Activated CD4-positive, alpha-beta T cell treated with anti-CD3 and anti-CD28 coated beads, Interleukin-2, amount 50 U/mL, for 4 hours (primary cell): ENCODE results near the gene GALNS.
A peak's percentile ranks its signal among the peaks of the same experiment; 100 is the strongest.
"Not testable (repeated sequence)": the region's sequence is repeated elsewhere in the genome, so short reads cannot be mapped to it uniquely, and the experiment has no call there.

Experiments
- DNase-seq, 2 experiments: peaks; one replicate each; pipeline ENCODE4 v3.0.0-alpha.2; 2020

Gene GALNS, protein sequence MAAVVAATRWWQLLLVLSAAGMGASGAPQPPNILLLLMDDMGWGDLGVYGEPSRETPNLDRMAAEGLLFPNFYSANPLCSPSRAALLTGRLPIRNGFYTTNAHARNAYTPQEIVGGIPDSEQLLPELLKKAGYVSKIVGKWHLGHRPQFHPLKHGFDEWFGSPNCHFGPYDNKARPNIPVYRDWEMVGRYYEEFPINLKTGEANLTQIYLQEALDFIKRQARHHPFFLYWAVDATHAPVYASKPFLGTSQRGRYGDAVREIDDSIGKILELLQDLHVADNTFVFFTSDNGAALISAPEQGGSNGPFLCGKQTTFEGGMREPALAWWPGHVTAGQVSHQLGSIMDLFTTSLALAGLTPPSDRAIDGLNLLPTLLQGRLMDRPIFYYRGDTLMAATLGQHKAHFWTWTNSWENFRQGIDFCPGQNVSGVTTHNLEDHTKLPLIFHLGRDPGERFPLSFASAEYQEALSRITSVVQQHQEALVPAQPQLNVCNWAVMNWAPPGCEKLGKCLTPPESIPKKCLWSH

DNA sequence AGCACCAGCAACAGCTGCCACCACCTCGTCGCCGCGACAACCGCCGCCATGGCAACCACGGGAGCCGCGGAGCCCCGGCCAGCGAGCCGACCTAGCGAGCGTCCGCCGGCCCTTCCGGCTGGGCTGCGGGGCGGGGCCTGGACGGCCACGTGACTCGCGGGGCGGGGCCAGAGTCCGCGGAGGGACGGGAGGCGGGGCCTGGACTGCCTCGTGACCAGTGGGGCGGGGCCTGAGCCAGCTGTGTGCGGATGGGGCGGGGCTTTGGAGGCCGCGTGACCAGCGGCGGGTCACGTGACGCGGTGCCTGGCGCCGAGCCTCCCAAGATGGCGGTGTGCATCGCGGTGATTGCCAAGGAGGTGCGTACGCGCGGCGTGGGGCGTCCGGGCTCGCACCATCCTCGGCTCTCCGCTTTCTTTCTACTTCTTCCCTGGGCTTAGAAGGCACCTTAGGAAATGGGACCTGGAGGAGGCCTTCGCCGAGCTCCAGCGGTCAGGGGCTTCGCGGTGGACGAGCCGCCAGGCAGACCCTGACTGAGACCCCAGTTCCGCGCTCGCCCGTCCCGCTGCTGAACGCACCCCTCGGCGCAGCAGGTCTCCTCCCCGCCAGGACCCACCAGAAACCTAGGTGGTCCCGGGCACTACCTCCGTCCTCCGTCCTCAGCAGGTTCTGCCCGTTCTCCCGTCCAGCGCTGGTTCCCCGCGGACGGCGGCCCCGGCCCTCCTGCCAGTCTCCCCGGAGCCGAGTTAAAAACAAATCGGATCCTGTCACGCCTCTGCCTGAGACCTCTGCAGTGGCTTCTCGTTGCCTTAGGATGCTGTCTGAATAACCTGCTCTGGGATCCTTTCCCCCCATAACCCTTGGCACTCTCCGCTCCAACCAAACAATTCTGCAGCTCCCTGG, at the start of gene GALNS, which contains the start of gene TRAPPC2L:
Gene GALNS (minus strand): TSS at position 120 of the 900 bp plus-strand sequence. CDS start 70 bp downstream, at position 50.
Gene TRAPPC2L (plus strand): TSS at position 300 of the 900 bp plus-strand sequence. CDS start 24 bp downstream, at position 324.
- peak; percentile 98 for DNase-seq

DNA sequence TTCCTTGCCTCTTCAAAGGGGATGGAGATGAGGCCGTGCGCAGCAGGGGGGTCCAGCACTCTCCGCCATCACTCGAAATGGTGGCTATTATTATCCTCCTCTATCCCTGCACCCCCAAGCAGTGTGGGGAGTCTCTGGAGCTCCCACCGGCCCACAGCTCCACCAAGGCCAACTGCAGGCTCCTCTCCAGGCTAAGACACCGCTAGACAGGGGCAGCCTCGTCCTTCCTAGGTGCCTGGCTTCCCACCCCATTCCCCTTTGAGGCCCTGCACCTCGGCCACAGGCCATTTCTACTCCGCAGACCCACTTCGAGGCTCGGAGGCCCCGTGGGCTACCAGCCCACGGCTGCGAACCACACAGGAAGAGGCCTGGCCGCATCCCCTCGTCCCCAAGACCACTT, 49.3 kb upstream of the GALNS start:
- DNase-seq, result no peak

DNA sequence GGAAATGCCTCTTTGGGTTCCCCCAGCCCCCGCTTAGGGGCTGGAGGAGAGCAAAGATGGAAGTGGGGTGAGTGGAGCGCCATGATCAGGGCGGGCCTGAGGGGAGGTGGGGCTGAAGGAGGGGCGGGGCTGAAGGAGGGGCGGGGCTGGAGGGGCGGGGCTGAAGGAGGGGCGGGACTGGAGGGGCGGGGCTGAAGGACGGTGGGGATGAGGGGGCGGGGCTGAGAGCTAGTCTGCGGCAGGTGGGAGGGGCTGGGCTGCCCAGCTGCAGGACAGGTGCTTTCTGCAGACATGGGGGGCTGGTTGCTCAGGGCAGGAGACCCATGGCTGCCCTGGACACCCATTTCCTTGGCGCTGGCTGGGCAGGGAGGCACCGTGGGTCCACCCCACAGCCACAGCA, 48.8 kb upstream of the GALNS start:
- no peak for DNase-seq

DNA sequence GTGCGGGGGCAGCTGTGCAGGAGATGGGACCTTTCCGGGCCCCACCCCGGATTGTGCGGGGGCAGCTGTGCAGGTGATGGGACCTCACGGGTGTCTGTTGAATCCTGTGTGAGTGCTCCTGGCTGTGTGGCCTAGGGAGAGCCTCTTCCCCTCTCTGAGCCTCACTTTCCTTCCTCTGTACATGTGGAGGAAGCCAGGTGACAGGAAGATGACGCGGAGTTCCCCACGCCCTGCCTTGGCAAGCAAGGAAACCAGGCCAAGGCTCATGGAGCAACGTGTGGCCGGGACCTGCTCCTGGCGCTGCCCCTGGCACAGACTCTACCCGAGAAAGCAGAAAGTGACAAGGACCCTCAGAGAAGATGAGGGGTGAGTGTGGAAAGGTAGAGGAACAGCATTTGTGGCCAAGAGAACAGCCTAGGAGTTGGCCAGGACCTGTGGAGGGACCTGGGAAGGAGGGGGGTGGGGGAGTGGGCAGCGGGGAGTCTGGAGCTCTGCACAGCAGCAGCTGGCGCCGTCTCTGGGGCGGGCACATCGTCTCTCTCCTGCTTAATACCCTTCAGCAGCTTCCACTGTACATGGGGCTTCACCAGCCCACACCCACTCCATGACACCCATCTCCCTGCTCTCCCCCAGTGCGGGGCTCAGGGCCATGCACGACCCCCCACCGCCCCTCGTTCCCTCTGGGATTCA, 48.1 kb upstream of the GALNS start:
- DNase-seq, result no peak

DNA sequence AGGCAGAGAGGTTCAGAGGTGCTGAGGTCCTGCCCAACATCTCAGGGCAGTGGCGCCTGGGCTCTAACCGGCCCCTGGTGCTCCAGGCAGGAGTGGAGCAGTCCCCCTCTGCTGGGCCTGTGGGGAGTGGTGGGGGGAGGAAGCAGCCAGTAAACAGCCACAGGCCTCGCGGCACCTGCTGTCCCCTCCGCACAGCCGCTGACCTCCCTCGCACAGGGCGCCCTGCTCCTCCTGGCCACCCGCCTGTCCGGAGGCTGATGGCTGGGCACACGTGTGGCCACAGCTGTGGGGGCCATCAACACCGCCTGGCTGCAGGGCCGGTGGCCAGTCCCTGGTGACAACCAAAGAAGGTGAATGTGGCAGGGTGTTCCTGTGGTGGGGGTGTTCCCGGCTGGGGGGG, 46.5 kb upstream of the GALNS start:
- DNase-seq, result no peak

DNA sequence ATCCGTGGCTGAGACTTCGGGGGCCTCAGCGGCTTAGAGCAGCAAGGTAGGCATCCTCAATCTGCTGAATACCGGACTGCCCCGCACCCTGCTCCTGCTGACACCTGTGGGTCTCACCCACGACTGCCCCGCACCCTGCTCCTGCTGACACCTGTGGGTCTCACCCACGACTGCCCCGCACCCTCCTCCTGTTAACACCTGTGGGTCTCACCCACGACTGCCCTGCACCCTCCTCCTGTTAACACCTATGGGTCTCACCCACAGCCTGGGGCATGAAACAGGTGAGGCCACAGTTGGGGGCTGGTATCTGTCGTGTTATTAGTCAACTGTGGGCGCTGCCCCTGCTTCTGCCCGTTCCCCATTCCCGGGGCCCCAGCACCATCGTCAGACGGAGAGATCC, 46.0 kb upstream of the GALNS start:
- DNase-seq, result no peak

DNA sequence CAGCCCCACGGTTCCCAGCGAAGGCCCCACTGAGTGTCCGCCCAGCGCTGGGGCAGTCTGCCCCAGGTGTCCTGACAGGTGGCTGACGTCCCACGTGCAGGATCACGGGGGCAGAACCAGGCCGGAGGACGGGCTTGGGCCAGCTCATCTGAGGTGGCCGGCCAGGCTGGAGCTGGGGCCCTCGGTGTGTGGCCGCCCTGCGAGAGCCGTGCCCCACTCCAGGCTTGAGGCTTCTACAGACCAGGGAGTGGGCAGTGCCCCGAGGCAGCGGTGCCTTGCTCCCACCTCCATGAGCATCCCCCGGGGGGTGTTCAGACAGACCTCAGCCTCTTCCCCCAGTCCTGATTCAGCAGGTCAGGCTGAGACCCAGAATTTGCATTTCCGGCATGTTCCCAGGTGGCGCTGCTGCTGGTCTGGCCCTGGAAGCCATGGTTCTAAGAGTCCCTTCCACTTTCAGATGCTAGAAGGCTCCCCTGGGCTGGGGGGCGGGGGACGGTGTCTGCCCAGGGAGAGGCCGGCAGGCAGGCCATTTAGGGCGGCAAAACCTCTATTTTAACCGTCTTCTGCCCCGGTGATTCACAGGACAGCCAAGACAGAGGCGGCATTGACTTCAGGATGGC, 45.1 kb upstream of the GALNS start:
- DNase-seq, result no peak

DNA sequence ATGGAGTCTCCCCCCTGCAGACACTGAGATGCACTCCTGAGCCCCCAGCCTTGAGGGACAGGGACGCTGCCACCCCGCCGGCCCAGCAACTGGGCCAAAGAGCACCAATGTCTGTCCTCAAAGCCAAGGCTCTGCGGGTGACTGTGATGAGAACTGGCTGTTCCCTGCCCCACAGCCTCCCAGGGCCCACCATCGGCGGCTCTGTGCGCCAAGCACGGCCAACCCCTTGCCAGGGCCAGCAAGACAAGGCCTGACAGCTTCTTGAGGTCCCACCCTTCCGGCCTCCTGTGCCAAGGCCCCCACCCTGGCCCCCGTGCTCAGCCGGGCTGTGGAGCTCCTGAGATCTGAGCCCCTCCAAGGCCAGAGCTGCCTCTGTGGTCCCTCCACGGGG, 43.9 kb upstream of the GALNS start:
- no peak for DNase-seq

DNA sequence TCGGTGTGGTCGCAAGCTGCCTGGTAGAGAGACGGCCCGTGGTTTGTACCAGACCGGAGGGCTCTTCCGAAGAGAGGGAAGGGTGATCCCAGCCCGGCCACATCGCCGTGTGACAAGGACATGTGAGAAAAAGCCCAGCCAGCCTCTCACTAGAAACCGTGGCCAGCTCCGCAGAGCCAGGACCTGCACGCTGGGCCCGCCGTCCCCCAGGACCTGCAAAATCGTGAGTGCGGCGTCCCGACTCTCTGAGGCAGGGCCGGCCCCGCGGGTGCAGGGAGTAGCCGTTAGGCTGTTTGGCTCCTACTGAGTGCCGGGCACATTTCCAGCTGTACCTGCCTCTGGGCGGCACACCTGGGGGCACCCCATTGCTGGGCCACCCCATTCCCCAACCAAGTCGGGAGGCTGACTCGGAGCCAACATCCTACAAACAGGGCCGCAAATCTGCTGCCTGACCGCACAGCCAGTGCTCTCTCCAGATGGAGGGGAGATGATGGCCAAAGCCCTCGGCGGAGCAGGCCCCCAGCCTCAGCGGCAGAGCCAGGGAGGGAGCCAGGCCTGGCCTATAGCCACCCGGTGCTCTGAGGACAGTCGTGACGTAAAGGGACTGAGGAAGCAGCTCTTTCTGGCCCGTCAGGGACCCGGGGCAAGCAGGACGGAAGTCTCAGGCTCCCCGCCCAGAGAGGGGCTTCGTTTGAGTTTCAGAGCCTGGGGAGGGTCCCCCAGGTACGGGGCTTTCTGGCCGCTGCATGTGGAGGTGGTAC, 43.3 kb upstream of the GALNS start:
- DNase-seq, result no peak

DNA sequence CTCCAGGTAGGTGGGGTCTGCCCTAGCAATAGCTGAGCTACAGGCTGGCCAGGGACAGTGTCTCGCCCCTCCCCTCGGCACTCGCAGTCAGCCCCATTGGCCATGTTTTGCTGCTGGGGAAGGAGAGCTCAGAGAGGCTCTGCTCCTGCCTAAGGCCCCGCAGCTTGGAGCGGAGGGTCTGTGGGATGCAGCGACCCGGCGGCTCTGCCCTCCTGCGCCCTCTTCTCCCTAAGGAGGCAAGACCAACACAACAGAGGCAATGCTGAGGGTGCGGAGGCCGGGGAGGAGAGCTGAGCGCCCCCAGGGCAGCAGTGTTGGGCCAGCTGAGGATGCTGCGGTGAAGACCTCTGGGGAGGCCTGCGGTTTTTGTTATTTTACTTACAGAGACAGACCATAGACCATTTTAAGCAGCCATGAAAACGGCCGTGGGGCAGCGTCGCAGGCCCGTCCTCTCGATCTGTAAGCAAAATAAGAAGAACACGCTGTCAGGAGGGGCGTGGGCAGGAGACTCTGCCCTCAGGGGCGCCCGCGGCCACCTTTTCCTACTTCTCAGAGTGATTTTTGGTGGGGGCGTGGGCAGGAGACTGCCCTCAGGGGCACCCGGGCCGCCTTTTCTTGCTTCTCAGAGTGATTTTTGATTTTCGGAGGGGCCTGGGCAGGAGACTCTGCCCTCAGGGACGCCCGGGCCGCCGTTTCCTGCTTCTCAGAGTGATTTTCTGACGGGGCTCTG, 41.1 kb upstream of the GALNS start:
- no peak for DNase-seq

DNA sequence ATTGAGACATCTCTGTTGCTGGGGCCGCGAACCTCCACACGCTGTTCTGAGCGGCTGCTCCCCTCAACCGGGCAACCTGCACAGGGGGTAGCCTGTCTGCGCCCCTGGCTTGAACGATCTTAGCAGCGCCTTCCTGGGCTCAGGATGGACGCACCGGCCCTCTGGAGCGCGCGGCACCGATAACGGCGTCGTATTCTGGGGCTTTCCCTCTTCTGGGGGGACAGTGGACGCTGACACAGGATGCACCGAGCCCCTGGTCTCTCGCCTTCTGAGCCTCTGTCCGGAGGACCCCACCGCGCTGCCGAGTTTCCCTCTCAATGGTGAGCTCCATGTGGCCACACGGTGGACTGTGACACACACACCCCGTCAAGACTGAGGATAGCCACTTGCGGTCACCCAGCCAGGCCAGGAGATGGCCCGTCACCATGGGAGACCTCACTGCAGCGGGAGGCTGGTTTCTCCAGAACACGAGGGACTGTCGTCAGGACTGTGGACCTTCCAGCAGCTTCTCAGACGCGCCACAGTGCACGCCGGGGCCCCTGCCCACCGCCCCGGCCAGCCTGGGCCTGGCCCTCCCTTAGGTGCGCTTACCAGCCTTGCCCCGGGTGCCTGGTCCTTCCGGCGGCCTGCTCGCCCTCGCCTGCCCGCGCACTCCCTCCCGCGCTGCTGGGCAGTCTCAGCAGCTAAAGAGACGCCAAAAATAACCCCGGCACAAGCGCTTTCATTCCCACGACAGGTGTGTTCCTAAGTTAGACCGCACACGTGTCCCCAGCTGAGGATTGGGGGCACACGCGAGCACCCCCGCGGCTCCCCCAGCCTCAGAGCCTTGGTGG, 39.7 kb upstream of the GALNS start:
- DNase-seq, result no peak

DNA sequence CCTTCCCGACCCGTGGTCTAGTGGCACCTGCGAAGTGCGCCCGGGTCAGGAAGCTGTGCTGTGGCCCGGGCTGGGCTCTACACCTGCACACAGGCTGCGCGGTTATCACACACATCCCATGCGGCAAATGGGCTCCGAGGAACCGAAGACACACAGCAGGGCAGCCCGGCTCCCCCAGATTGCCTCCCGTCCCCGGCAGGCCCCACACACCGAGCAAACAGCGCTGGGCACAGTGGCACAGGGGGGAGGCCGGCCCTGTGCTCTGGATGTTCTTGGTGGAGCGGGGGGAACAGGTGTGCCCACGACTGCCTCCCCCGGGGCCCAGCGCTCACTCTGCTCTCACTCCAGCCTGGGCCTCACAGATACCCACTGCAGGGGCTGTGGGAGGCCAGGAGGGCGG, 38.6 kb upstream of the GALNS start:
- no peak for DNase-seq

DNA sequence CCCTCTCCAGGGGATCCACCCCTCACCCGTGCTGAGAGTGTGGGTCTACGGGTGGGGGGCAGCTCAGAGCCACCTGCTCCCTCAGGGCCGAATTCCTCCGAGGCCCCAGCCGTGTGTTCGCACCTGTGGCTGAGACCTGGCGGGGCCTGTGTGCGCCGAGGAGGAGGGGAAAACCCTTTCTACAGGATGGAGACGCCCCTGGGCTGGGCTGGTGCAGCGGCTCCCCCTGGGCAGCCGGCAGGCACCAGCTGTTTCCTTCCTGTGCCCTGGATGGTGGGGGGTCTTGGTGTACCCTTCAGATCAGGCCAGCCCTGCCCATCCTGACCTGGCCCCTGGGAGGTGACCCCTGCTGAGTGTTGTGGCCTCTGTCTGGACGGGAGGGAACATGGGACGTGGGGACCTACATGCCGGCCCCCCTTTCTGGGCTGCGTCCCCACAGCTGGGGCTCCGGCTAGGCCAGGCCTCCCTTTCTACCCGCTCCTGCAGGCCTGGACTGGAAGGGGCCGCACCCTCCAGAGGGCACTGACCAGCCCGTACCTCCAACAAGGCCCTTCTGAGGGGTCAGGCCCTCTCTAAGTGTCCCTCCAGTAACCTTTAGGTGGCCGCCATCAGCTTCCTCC, 38.0 kb upstream of the GALNS start:
- no peak for DNase-seq

DNA sequence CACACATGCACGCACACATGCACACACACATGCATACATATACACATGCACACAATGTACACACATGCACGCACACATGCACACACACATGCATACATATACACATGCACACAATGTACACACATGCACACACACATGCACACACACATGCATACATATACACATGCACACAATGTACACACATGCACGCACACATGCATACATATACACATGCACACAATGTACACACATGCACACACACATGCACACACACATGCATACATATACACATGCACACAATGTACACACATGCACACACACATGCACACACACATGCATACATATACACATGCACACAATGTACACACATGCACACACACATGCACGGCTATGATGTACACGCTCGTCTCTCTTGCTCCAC, 37.5 kb upstream of the GALNS start:
- not testable (repeated sequence) for DNase-seq

DNA sequence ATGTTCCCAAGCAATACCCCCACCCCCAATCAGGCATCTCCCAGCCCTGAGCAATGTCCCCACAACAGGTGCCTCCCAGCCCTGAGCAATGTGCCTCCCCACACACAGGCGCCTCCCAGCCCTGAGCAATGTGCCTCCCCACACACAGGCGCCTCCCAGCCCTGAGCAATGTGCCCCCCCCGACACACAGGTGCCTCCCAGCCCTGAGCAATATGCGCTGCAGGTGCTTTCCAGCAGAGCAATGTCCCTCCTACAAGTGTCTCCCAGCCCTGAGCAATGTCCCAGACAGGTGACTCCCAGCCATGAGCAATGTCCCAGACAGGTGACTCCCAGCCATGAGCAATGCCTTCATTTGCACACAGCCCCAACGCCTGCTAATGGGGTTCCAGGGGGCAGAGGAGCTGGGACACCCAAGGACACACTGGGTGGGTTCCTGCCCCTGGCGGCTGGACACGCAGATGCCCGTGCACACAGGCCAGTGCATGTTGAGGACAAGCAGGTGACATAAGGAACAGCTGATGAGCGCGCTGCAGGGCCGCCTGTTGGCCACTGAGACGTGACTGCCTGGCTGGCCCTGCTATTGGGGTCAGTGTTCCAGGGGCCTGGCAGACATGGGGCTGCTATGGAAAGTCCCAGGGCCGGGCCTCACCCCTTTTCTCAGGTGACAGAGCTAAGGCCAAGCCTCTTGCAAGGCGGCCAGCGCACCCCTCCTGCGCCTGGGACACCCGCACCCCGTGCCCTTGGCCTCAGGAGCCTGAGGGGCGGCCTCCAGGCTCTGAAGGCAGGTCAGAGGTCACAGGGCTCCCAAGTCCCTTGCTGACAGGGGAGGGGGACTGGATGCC, 36.6 kb upstream of the GALNS start:
- no peak for DNase-seq

DNA sequence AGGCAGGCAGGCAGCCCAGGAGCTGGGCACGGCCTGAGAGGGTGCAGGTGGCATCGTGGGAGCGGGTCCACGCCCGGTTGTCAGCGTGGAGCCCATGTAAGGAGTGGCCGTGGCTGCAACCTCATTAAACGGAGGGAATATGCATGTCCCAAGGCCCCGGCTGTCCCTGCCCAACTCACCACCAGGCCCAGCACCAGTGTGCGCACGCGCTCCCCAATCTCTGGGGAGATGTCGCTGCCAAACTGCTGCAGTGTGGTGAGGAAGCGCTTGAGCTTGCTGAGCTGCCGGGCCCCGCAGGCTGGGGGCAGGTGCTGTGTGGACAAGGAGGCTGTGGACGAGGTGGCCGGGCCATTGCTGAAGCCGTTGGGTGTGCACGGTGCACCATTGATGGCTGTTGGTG, 35.3 kb upstream of the GALNS start:
- DNase-seq, result no peak

DNA sequence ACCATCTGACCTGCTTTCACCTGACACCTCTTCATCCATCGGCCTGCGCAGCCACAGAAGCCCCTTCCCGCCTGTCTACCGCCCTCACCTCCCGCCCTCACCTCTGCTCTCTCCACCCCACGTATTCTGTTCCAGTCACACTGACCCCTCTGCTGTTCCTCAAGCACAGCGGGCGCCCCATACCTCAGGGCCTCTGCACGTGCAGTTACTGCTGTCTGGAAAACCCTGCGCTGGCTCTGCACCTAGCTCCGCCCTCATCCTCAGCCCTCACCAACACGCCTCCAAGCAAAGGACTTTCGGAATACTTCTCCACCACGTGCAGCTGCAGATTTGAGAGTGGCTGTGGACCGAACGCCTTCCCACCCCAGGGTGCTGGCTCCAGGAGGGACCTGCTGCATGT, 34.3 kb upstream of the GALNS start:
- no peak for DNase-seq

DNA sequence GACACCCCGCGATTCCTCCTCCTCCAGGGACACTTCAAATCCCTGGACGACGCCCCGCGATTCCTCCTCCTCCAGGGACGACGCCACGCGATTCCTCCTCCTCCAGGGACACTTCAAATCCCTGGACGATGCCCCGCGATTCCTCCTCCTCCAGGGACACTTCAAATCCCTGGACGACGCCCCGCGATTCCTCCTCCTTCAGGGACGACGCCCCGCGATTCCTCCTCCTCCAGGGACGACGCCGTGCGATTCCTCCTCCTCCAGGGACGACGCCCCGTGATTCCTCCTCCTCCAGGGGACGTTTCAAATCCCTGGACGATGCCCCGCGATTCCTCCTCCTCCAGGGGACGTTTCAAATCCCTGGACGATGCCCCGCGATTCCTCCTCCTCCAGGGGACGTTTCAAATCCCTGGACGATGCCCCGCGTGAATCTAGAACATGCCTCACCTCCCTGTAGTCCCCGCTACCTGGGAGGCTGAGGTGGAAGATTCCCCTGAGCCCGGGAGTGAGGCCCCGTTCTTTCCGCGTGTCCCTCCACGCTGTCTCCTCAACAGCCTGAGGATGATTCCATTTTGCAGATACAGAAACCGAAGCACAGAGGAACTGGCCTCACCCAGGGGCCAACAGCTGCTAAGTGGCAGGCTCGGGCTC, 33.1 kb upstream of the GALNS start:
- DNase-seq, result not testable (repeated sequence)
